Measurements from ENCODE around the gene BRPF1.
A peak's percentile ranks its signal among the peaks of the same experiment; 100 is the strongest.

DNA sequence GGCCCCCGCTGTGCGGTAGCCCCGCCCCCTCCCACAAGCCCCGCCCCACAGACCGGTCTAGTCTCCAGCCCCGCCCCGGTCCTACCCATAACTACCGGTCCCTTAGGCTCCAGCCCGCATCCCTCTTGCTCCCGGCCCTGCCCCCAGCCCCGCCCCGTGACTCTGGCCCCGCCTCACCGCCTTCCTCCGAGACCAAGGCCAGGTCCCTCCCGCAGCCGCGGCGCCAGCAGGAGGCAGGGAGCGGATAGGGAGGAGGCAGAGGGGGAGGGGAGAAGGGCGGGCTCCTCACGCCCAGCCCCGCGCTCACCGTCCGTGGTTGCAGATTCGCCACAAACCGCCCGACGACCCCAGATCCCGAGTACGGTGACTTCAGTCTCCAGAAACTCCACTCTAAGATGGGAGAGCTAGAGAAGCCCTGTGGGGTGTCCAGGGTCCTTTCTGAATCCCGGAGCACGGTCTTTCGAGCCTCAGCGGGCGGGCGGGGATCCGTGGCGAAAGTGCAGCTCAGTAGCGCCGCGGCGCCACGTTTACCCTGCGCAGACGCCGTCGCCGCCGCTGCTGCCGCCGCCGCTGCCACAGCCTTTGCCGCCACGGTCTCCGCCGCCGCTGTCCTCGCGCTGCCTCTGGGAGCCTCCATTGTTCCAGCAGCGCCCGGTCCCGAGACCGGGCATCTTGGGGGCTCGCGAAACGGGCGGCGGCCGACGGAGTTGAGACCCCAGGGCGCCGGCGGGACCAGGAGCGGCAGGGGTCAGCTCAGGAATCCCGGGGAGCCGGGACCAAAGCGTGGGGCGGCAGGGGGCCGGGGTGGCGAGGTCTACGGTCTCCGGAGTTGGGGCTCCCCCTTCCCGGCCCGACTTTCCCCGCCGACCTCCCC lies at the start of gene BRPF1:
- TF ChIP-seq, protein P1, sequence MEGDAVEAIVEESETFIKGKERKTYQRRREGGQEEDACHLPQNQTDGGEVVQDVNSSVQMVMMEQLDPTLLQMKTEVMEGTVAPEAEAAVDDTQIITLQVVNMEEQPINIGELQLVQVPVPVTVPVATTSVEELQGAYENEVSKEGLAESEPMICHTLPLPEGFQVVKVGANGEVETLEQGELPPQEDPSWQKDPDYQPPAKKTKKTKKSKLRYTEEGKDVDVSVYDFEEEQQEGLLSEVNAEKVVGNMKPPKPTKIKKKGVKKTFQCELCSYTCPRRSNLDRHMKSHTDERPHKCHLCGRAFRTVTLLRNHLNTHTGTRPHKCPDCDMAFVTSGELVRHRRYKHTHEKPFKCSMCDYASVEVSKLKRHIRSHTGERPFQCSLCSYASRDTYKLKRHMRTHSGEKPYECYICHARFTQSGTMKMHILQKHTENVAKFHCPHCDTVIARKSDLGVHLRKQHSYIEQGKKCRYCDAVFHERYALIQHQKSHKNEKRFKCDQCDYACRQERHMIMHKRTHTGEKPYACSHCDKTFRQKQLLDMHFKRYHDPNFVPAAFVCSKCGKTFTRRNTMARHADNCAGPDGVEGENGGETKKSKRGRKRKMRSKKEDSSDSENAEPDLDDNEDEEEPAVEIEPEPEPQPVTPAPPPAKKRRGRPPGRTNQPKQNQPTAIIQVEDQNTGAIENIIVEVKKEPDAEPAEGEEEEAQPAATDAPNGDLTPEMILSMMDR (IDR thresholded peaks at IDR 0.05): peak in 2 of 4 donors; percentile 13 to 15
- peak; percentile 41 for TF ChIP-seq POLR2A (IDR thresholded peaks at IDR 0.05)

All from right lobe of liver (tissue), 4 donors.